ENCODE measurements around the gene CSTA.

- TF ChIP-seq, protein P1, sequence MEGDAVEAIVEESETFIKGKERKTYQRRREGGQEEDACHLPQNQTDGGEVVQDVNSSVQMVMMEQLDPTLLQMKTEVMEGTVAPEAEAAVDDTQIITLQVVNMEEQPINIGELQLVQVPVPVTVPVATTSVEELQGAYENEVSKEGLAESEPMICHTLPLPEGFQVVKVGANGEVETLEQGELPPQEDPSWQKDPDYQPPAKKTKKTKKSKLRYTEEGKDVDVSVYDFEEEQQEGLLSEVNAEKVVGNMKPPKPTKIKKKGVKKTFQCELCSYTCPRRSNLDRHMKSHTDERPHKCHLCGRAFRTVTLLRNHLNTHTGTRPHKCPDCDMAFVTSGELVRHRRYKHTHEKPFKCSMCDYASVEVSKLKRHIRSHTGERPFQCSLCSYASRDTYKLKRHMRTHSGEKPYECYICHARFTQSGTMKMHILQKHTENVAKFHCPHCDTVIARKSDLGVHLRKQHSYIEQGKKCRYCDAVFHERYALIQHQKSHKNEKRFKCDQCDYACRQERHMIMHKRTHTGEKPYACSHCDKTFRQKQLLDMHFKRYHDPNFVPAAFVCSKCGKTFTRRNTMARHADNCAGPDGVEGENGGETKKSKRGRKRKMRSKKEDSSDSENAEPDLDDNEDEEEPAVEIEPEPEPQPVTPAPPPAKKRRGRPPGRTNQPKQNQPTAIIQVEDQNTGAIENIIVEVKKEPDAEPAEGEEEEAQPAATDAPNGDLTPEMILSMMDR (IDR thresholded peaks at IDR 0.05; ENCODE audit: poor library complexity): no peak
- TF ChIP-seq EZH2 (IDR thresholded peaks at IDR 0.05; ENCODE audit: borderline replicate concordance): no peak
- no peak for TF ChIP-seq EZH2phosphoT487 (IDR thresholded peaks at IDR 0.05; ENCODE audit: low read depth, severe bottlenecking, unreplicated experiment)
Observed at GRCh38 chr3:122331886-122332285, 6.8 kb downstream of the CSTA start.
